ENCODE results near the gene FBXO36. TPM values are rescaled to one million over a fixed set of nuclear protein-coding genes. Genes with fewer than 3 reads are reported as not detected.
A peak's percentile ranks its signal among the peaks of the same experiment; 100 is the strongest.

The FBXO36 gene
- total RNA-seq, 1 experiment from 2014 or later: 3.0 TPM

GRCh38 chr2:229879191-229879950 lies 42.9 kb upstream of the FBXO36 start:
- Histone ChIP-seq H2BK12ac (ENCODE audit: insufficient read length, low read depth, low read length) (no peak overlapping the region), H3K56ac (ENCODE audit: insufficient read length, low read depth, low read length) (no peak overlapping the region), H2BK20ac (ENCODE audit: low read depth, low read length, poor library complexity, severe bottlenecking) (no peak overlapping the region), H3T11ph (ENCODE audit: low read length) (no peak overlapping the region), H3K4ac (ENCODE audit: low read depth, low read length) (no peak overlapping the region), H3K9ac (ENCODE audit: extremely low read depth, insufficient read length, low read length) (no peak overlapping the region), H4K91ac (ENCODE audit: insufficient read length, low read depth, low read length) (no peak overlapping the region), H4K20me1 (ENCODE audit: control insufficient read depth, insufficient read depth, insufficient read length) (no peaks in the 10 kb centered on the region), H4K5ac (ENCODE audit: insufficient read length, low read depth, low read length) (no peak overlapping the region), H3K4me1 (ENCODE audit: insufficient read depth, low read length) (no peaks in the 10 kb centered on the region), H3K23ac (ENCODE audit: insufficient read length, low read depth, low read length) (no peak overlapping the region), H4K8ac (replicated peaks; ENCODE audit: insufficient read length, low read depth, low read length) (no peak overlapping the region), H3K27ac (ENCODE audit: insufficient read length, low read depth, low read length) (no peak overlapping the region), H2BK5ac (ENCODE audit: insufficient read length, low read length) (no peak overlapping the region), H3K27me3 (ENCODE audit: insufficient read depth, low read length) (no peaks in the 10 kb centered on the region), H2BK120ac (ENCODE audit: low read depth, low read length, poor library complexity, severe bottlenecking) (no peak overlapping the region), H3K23me2 (ENCODE audit: insufficient read length, low read depth, low read length, poor library complexity, severe bottlenecking) (no peaks in the 10 kb centered on the region), H3K14ac (ENCODE audit: insufficient read depth, low read length) (no peak overlapping the region), H3K79me1 (ENCODE audit: insufficient read depth, low read depth, low read length, poor library complexity, severe bottlenecking) (peaks cover 3% of the 10 kb centered on the region), H2AK5ac (ENCODE audit: insufficient read length, low read length) (no peak overlapping the region), H3K79me2 (ENCODE audit: insufficient read depth, low read length) (0 out of 2 replicates have a peak, but pooled peaks cover 2% of the 10 kb centered on the region), H3K4me2 (ENCODE audit: insufficient read depth, insufficient read length, low read length) (no peak overlapping the region), H2AFZ (ENCODE audit: low read length) (no peak overlapping the region), H3K18ac (ENCODE audit: insufficient read length, low read depth, low read length) (no peak overlapping the region), H3K9me3 (ENCODE audit: control insufficient read depth, low read depth, low read length) (no peaks in the 10 kb centered on the region), H2BK15ac (ENCODE audit: low read depth, low read length) (no peak overlapping the region)
- H3K4me1 Mint-ChIP-seq: peaks cover 8% of the 10 kb centered on the region in 2 experiments; a peak in 3 of 4 replicates
- no peak for DNase-seq
- no CpG with 5 or more reads among the region's 6 CpGs for WGBS (ENCODE audit: extremely low coverage, insufficient read length, low lambda C conversion rate)
- H3K9me3 Mint-ChIP-seq: no peaks in the 10 kb centered on the region
- H3K36me3 Mint-ChIP-seq (ENCODE audit: insufficient read depth in 1 of 3, low read depth in 3 of 3): peaks cover 12 to 30% (median 21%) of the 10 kb centered on the region in 3 experiments
- no peak overlapping the region for H3K4me3 Mint-ChIP-seq
- TF ChIP-seq, protein P1, sequence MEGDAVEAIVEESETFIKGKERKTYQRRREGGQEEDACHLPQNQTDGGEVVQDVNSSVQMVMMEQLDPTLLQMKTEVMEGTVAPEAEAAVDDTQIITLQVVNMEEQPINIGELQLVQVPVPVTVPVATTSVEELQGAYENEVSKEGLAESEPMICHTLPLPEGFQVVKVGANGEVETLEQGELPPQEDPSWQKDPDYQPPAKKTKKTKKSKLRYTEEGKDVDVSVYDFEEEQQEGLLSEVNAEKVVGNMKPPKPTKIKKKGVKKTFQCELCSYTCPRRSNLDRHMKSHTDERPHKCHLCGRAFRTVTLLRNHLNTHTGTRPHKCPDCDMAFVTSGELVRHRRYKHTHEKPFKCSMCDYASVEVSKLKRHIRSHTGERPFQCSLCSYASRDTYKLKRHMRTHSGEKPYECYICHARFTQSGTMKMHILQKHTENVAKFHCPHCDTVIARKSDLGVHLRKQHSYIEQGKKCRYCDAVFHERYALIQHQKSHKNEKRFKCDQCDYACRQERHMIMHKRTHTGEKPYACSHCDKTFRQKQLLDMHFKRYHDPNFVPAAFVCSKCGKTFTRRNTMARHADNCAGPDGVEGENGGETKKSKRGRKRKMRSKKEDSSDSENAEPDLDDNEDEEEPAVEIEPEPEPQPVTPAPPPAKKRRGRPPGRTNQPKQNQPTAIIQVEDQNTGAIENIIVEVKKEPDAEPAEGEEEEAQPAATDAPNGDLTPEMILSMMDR (conservative IDR thresholded peaks at IDR 0.05): no peak
- no peaks in the 10 kb centered on the region for H3K27me3 Mint-ChIP-seq (ENCODE audit: low read depth)
- H3K27ac Mint-ChIP-seq: 0 out of 7 replicates have a peak overlapping the region, but pooled peaks of 1 of the 3 experiments have one; percentile 40

Measured in H9 (cell line).